DOHH2 (cell line): ENCODE results near the gene GOLIM4.

Experiments used
- H3F3A ChIP-seq: fragments of 200-600 bp; sonication (generic), shearing (Covaris generic); 2 replicates; pipeline ENCODE4 v1.6.0; 2016; ENCODE audit warnings: antibody characterized with exemption, mild to moderate bottlenecking; ENCODE audit not compliant: control insufficient read depth, insufficient read depth
- H3K27ac ChIP-seq: fragments of 200-600 bp; sonication (generic); 2 replicates; pipeline ENCODE4 v1.5.1; 2014; ENCODE audit warnings: low read depth, mild to moderate bottlenecking, low read length, moderate library complexity
- H3K27me3 ChIP-seq: fragments of 200-600 bp; sonication (generic); 2 replicates; pipeline ENCODE4 v1.6.1; 2014; ENCODE audit warnings: mild to moderate bottlenecking, low read length, mixed read lengths; ENCODE audit not compliant: control insufficient read depth
- H3K36me3 ChIP-seq: fragments of 200-600 bp; sonication (generic); 2 replicates; pipeline ENCODE4 v1.6.1; 2014; ENCODE audit warnings: mild to moderate bottlenecking, low read length, moderate library complexity, mixed read lengths; ENCODE audit not compliant: control insufficient read depth
- H3K4me1 ChIP-seq: fragments of 200-600 bp; sonication (generic); 2 replicates; pipeline ENCODE4 v1.6.1; 2014; ENCODE audit warnings: mild to moderate bottlenecking, low read length, mixed read lengths; ENCODE audit not compliant: control insufficient read depth
- H3K4me2 ChIP-seq: fragments of 200-600 bp; sonication (generic); 2 replicates; pipeline ENCODE4 v1.6.0; 2014; ENCODE audit warnings: mild to moderate bottlenecking, low read length, moderate library complexity
- H3K4me3 ChIP-seq: fragments of 200-600 bp; sonication (generic); 2 replicates; pipeline ENCODE4 v1.5.1; 2014; ENCODE audit warnings: mild to moderate bottlenecking, low read length, mixed read lengths
- H3K79me2 ChIP-seq: fragments of 200-600 bp; sonication (generic); 2 replicates; pipeline ENCODE4 v1.6.1; 2014; ENCODE audit warnings: mild to moderate bottlenecking, low read length, mixed read lengths; ENCODE audit not compliant: control insufficient read depth
- H3K9me2 ChIP-seq: fragments of 200-600 bp; sonication (generic); replicated peaks from 2 replicates; pipeline ENCODE4 v1.6.1; 2014; ENCODE audit warnings: mild to moderate bottlenecking, low read length, mixed read lengths; ENCODE audit not compliant: control insufficient read depth
- H3K9me3 ChIP-seq: fragments of 200-600 bp; sonication (generic); 2 replicates; pipeline ENCODE4 v1.6.1; 2014; ENCODE audit warnings: antibody characterized with exemption, low read length, mixed read lengths; ENCODE audit not compliant: control insufficient read depth, insufficient read depth
- H4K20me1 ChIP-seq: fragments of 200-600 bp; sonication (generic); 2 replicates; pipeline ENCODE4 v1.6.0; 2014; ENCODE audit warnings: low read depth, mild to moderate bottlenecking, antibody characterized with exemption, low read length, moderate library complexity; ENCODE audit not compliant: control insufficient read depth, insufficient read depth
- CTCF ChIP-seq: fragments of 200-600 bp; sonication (generic); IDR thresholded peaks from one replicate; pipeline ENCODE4 v1.5.1; 2014; ENCODE audit warnings: antibody characterized with exemption, mild to moderate bottlenecking, low read depth, low read length; ENCODE audit not compliant: poor library complexity, severe bottlenecking
- EZH2phosphoT487 ChIP-seq: fragments of 200-600 bp; sonication (generic); IDR thresholded peaks from 2 replicates; pipeline ENCODE4 v1.6.1; 2017; ENCODE audit warnings: borderline replicate concordance, mild to moderate bottlenecking, antibody characterized with exemption, low read length, moderate library complexity, mixed read lengths

The GOLIM4 gene

DNA sequence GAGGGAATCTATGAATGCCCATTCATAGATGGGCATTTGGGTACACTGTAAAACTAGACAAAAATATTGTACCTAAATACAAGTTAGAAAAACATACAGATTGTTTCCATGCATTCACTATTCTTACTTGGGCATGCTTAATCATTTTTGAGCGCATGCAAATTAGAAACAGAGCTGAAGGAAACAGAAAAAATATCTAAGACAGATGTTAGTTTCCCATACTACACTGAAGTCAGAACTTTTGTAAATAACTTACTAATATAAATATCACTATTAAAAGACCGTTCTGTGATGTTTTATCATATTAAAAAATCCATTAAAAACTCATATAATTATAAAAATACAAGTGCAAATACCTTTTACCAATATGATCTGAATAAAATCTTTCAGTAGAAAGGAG is 58.7 kb downstream of the GOLIM4 start:
- Histone ChIP-seq H3K9me2 (no peaks in the 10 kb centered on the region), H3K79me2 (no peaks in the 10 kb centered on the region), H3K27me3 (no peaks in the 10 kb centered on the region), H3K4me2 (no peak overlapping the region), H3K36me3 (peaks cover 16% of the 10 kb centered on the region), H4K20me1 (no peaks in the 10 kb centered on the region), H3K9me3 (no peaks in the 10 kb centered on the region), H3F3A (no peaks in the 10 kb centered on the region), H3K4me3 (no peak overlapping the region), H3K4me1 (no peaks in the 10 kb centered on the region), H3K27ac (no peak overlapping the region)
- no peak for TF ChIP-seq CTCF
- TF ChIP-seq EZH2phosphoT487, result no peak

GRCh38 chr3:168036619-168037018 is 59.1 kb downstream of the GOLIM4 start:
- H3K4me1 ChIP-seq, result no peaks in the 10 kb centered on the region
- no peaks in the 10 kb centered on the region for H3K9me3 ChIP-seq
- H3F3A ChIP-seq, result no peaks in the 10 kb centered on the region
- H3K4me3 ChIP-seq, result no peak overlapping the region
- no peaks in the 10 kb centered on the region for H3K79me2 ChIP-seq
- no peaks in the 10 kb centered on the region for H3K27me3 ChIP-seq
- peaks cover 20% of the 10 kb centered on the region for H3K36me3 ChIP-seq
- no peak overlapping the region for H3K27ac ChIP-seq
- no peaks in the 10 kb centered on the region for H4K20me1 ChIP-seq
- no peaks in the 10 kb centered on the region for H3K9me2 ChIP-seq
- TF ChIP-seq EZH2phosphoT487, result no peak
- TF ChIP-seq CTCF, result no peak
- H3K4me2 ChIP-seq, result no peak overlapping the region

GRCh38 chr3:168034152-168034928 is 61.4 kb downstream of the GOLIM4 start:
- Histone ChIP-seq H3K27me3 (no peaks in the 10 kb centered on the region), H3K36me3 (peaks cover 20% of the 10 kb centered on the region), H3K4me1 (no peaks in the 10 kb centered on the region), H3K27ac (no peak overlapping the region), H3K9me3 (no peaks in the 10 kb centered on the region), H3K4me3 (no peak overlapping the region), H3K9me2 (no peaks in the 10 kb centered on the region), H3F3A (no peaks in the 10 kb centered on the region), H3K79me2 (no peaks in the 10 kb centered on the region), H3K4me2 (no peak overlapping the region), H4K20me1 (no peaks in the 10 kb centered on the region)
- TF ChIP-seq EZH2phosphoT487, result no peak
- TF ChIP-seq CTCF, result no peak
